ENCODE data around the gene NCAM1. TPM values are rescaled to one million over a fixed set of nuclear protein-coding genes. Genes with fewer than 3 reads are reported as not detected.

The NCAM1 gene
- total RNA-seq, 2 experiments from 2014 or later, result 0.72 to 1.0 TPM

- ATAC-seq (ENCODE audit: low read depth) (no peak), DNase-seq (no peak)
- Mint-ChIP-seq H3K27me3 (no peaks in the 10 kb centered on the region), H3K4me3 (no peak overlapping the region), H3K36me3 (no peaks in the 10 kb centered on the region), H3K27ac (no peak overlapping the region), H3K9me3 (no peaks in the 10 kb centered on the region), H3K4me1 (no peaks in the 10 kb centered on the region)
- POLR2A ChIA-PET, result no interaction called here
These were observed 191.3 kb downstream of the NCAM1 start for GRCh38 chr11:113152500-113152899.

DNA sequence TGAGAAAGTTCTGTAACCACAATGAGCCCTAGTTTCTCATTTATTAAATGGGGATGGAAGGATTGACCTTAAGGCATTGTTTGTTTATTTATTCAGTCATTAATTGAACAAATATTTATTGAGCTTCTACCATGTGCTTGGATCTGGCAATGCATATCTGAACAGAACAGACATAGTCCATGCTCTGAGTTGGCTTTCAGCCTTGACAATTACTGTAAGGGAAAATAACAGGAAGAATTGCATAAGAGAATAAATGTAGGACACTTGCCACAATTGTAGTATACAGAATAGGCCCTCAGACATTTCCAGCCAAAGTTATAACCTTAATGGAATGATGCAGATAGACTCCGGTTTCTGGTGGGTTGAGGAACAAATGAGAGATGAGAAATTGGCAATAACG lies 192.6 kb downstream of the NCAM1 start:
- no peak for DNase-seq

DNA sequence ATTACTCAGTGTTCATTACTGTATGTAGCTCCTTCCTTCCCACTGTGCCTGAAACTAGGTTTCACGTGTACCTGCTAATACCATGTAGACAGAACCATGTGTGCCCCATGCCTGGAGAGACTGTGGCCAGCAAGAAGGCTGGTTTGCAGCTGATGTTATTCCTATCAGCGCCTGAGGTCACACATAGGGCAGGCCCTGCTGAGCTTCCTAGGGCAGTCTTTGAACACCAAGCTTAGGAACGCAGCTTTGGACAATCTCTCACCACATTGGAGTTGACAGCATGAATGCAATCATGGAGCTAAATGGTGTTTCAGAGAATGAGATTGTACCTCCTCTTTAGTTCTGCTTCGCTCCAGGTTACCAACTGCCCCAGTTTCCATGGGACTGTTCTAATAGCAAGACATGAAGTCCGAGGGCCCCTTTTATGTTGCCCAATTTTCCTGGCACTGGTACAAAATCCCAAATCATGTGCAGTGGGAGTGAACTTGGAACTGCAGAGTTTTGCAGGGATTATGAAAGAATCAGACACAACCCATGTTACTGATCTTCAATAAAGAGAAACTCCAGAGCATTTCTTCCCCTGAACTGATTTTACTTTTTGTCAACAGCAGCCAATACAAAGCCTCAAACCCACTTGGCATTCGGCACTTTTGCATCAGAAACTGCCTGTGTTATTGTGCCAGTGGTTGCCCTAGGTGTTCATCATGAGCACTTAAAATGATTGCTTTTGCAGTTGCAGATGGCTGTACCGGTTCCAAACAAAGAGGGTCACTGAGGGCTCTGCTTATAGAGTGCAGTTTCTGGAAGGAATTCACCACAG lies 199.0 kb downstream of the NCAM1 start:
- no peaks in the 10 kb centered on the region for H3K36me3 Mint-ChIP-seq
- POLR2A ChIA-PET, result no interaction called here
- no peaks in the 10 kb centered on the region for H3K9me3 Mint-ChIP-seq

More for the DNA sequence above, 192.6 kb downstream of the NCAM1 start:
- H3K4me1 Mint-ChIP-seq, result no peaks in the 10 kb centered on the region
- H3K27me3 Mint-ChIP-seq, result no peaks in the 10 kb centered on the region
- no peak overlapping the region for H3K4me3 Mint-ChIP-seq
- POLR2A ChIA-PET, result no interaction called here
- no peaks in the 10 kb centered on the region for H3K36me3 Mint-ChIP-seq
- no peaks in the 10 kb centered on the region for H3K9me3 Mint-ChIP-seq
- no peak overlapping the region for H3K27ac Mint-ChIP-seq
- no peak for ATAC-seq (ENCODE audit: low read depth)

GRCh38 chr11:113160808-113161124 lies 199.5 kb downstream of the NCAM1 start:
- Mint-ChIP-seq H3K36me3 (no peaks in the 10 kb centered on the region), H3K27me3 (no peaks in the 10 kb centered on the region), H3K4me3 (no peak overlapping the region), H3K4me1 (no peaks in the 10 kb centered on the region), H3K27ac (no peak overlapping the region), H3K9me3 (no peaks in the 10 kb centered on the region)
- POLR2A ChIA-PET, result no interaction called here
- ATAC-seq (ENCODE audit: low read depth) (no peak), DNase-seq (no peak)

More for the DNA sequence above, 199.0 kb downstream of the NCAM1 start:
- DNase-seq, result no peak
- Mint-ChIP-seq H3K4me3 (no peak overlapping the region), H3K27me3 (no peaks in the 10 kb centered on the region), H3K27ac (no peak overlapping the region), H3K4me1 (no peaks in the 10 kb centered on the region)
- no peak for ATAC-seq (ENCODE audit: low read depth)

GRCh38 chr11:113161711-113162591 lies 200.7 kb downstream of the NCAM1 start:
- ATAC-seq (ENCODE audit: low read depth) (no peak), DNase-seq (no peak)
- Mint-ChIP-seq H3K4me1 (no peaks in the 10 kb centered on the region), H3K9me3 (no peaks in the 10 kb centered on the region), H3K36me3 (no peaks in the 10 kb centered on the region), H3K27ac (no peak overlapping the region), H3K27me3 (no peaks in the 10 kb centered on the region), H3K4me3 (no peak overlapping the region)
- POLR2A ChIA-PET, result no interaction called here

DNA sequence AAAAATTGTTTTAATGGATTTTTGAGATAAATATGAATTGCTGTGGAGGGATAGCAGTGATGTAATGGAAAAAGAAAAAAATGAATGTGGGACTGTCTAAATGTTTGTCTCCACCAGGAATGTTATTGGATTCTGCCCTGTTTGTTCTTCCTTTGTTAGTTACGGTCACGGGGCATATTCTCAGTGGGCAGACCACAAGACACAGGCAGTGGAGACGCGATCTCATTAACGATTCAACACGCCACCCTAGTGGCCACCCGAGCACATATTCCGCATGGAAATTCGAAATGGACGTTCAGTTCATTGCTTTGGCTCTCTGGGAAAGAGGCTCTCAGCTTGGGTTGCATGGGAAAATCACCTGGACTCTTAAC lies 201.4 kb downstream of the NCAM1 start:
- H3K4me3 Mint-ChIP-seq, result no peak overlapping the region
- H3K27me3 Mint-ChIP-seq, result no peaks in the 10 kb centered on the region
- no peaks in the 10 kb centered on the region for H3K4me1 Mint-ChIP-seq
- no peaks in the 10 kb centered on the region for H3K9me3 Mint-ChIP-seq
- POLR2A ChIA-PET, result no interaction called here
- ATAC-seq (ENCODE audit: low read depth), result no peak
- no peak for DNase-seq
- no peaks in the 10 kb centered on the region for H3K36me3 Mint-ChIP-seq
- H3K27ac Mint-ChIP-seq, result no peak overlapping the region

DNA sequence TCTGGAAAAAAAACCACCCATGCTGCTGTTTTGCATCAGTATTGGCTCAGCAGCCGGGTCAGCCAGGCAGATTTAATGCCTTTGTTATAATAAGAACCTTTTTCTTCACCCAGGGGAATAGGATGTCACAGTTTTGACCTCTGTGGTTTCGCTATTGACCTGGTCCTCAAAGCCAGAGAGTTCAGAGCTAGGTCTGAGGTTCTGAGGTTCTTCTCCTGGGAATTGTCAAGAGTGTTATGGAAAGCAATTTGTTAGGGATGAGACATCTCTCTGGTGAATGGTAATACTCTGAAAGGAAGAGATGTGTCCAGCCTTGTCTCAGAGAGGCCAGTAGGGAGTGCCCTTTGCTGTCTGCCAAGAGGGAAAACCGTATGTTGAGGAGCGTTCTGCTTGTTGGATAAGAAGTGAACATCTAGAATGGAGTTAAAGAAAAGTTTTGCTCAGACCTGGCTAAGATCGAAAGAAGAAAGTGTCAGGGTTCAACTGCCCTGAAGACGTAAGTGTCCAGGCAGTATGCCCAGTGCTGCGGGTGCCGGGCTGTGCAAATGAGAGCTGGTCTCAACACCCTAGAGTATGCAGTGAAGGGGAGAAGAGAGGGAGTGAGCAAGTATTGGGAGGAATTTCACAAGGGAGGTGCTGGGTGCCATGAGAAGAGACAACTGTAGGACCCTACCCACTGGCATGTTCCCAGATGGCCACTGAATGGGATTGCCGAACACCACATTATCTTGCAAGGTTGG lies 202.2 kb downstream of the NCAM1 start:
- Mint-ChIP-seq H3K4me1 (no peaks in the 10 kb centered on the region), H3K4me3 (no peak overlapping the region), H3K36me3 (no peaks in the 10 kb centered on the region), H3K27ac (no peak overlapping the region), H3K9me3 (no peaks in the 10 kb centered on the region), H3K27me3 (no peaks in the 10 kb centered on the region)
- no peak for ATAC-seq (ENCODE audit: low read depth)
- no peak for DNase-seq
- POLR2A ChIA-PET, result no interaction called here

DNA sequence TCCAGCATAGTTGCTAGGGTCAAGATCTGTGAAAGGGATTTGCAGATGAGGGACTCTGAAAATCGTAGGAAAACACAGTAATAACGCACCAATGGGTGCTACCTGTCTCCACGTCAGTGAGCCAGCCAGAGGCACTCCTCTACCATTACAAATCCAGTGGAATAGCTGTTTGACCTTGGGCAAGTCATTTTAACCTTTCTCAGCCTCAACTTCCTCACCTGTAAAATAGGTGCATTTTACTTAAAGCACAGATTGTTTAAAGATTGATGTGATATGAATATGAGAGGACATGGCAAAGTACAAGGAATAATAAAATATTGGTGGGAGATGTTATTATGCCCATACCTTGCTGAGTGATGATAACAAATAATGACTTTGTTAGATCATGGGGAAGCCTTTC lies 205.1 kb downstream of the NCAM1 start:
- Mint-ChIP-seq H3K27ac (no peak overlapping the region), H3K4me3 (no peak overlapping the region), H3K27me3 (peaks cover 4% of the 10 kb centered on the region), H3K4me1 (no peaks in the 10 kb centered on the region), H3K36me3 (no peaks in the 10 kb centered on the region), H3K9me3 (no peaks in the 10 kb centered on the region)
- ATAC-seq (ENCODE audit: low read depth), result no peak
- POLR2A ChIA-PET, result no interaction called here
- DNase-seq, result no peak

- DNase-seq (no peak), ATAC-seq (ENCODE audit: low read depth) (no peak)
- Mint-ChIP-seq H3K9me3 (no peaks in the 10 kb centered on the region), H3K27ac (no peak overlapping the region), H3K27me3 (peaks cover 4% of the 10 kb centered on the region), H3K4me3 (no peak overlapping the region), H3K4me1 (no peaks in the 10 kb centered on the region), H3K36me3 (no peaks in the 10 kb centered on the region)
- POLR2A ChIA-PET, result no interaction called here
These were observed 206.4 kb downstream of the NCAM1 start for GRCh38 chr11:113167599-113167998.

DNA sequence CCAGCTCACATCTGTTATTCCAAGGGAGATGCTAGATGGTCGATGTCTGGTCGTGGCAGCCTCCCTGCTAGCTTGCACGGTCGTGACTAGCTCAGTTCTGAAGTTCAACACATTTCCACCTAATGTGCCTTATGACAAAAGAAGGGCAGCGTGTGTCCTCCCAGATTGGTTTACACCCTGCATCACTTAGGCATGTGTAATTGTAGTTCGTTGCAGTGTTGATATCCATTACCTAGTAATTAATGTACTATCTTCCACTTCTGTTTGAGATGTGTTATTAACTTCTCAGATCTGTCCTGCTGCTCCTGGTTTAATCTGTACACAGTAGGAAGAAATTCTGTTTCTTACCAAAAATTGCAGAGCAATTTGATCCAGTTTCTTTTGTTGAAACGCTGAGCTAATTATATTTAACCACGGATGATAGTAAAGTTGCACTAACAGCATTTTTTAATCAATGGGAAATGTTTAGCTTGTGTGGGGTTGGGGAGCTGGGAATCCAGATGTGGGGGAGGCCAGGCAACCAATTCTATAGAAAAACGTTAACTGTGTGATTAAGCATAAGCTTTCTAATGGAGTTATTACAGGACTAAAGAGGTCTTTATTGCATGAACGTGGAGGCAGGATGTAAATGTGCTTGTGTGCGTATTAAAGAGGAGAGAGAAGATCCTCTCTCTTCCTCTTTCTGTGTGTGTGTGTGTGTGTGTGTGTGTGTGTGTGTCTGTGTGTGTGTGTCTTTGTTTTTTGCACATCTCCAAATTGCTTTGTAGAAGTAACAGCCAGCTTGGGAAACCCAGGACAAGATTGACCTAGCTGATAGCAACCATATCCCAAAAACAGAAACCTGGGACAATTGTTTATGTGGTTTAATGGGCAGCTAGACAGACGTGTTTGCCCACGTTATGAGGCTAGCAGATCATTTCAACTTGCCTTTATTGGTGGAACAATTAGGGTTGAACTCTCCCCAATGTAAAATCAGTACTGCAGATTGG lies 207.4 kb downstream of the NCAM1 start:
- ATAC-seq (ENCODE audit: low read depth) (no peak), DNase-seq (no peak)
- H3K9me3 Mint-ChIP-seq, result no peaks in the 10 kb centered on the region
- POLR2A ChIA-PET, result no interaction called here
- no peaks in the 10 kb centered on the region for H3K36me3 Mint-ChIP-seq
- no peak overlapping the region for H3K4me3 Mint-ChIP-seq
- H3K4me1 Mint-ChIP-seq, result no peaks in the 10 kb centered on the region
- no peak overlapping the region for H3K27ac Mint-ChIP-seq
- peaks cover 6% of the 10 kb centered on the region for H3K27me3 Mint-ChIP-seq

DNA sequence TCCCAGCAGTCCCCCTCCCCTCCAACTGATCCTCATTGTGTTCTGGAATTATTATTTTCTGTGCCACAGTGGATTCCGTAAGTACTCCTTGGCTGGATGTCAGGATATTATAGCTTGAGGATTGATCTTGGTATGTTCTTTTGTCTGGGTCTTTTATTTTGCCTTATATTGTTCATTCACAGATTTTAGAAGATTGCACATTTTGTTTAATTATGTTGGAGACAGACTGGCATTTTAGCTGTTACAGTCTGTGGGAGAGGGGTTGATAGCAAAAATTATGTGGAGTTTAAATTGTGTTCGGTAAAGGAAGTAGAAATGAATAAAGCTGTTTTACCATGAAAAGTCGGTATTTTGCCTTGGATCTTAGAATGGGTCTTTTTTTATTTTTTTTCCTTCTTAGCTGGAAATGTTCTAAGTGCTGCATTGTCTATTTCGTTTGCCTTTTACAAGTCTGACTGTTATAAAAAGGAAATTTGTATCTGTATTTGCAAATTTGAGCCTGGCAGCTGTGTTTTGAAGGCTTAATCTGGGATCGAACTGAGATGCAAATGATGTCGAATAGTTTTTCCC lies 211.2 kb downstream of the NCAM1 start:
- no peak overlapping the region for H3K27ac Mint-ChIP-seq
- no peak for ATAC-seq (ENCODE audit: low read depth)
- H3K9me3 Mint-ChIP-seq, result no peaks in the 10 kb centered on the region
- H3K4me3 Mint-ChIP-seq, result no peak overlapping the region
- no peak for DNase-seq
- no peaks in the 10 kb centered on the region for H3K36me3 Mint-ChIP-seq
- H3K27me3 Mint-ChIP-seq, result peaks cover 14% of the 10 kb centered on the region
- H3K4me1 Mint-ChIP-seq, result no peaks in the 10 kb centered on the region
- POLR2A ChIA-PET, result no interaction called here

DNA sequence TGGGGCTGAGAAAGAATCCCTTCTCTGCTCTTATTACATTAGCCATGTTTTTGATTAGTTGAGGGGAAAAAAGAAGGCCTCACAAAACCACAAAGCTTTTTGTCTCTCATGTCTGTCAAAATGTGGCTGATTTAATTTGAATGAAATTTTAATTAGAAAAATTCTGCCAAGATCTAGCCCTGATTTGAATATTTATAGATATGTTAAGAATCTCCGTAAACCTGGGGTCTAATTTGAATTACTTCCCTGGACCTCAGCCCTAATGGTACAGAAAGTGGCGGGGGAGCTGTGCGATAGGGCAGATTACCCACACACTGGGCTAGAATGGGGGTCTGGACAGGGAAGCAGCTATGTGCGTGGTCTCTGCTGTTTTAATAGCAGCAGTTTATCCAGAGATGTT lies 211.9 kb downstream of the NCAM1 start:
- POLR2A ChIA-PET, result no interaction called here
- DNase-seq (no peak), ATAC-seq (ENCODE audit: low read depth) (no peak)
- H3K27ac Mint-ChIP-seq, result no peak overlapping the region
- H3K9me3 Mint-ChIP-seq, result no peaks in the 10 kb centered on the region
- H3K36me3 Mint-ChIP-seq, result no peaks in the 10 kb centered on the region
- H3K4me1 Mint-ChIP-seq, result no peaks in the 10 kb centered on the region
- H3K27me3 Mint-ChIP-seq, result peaks cover 16% of the 10 kb centered on the region
- no peak overlapping the region for H3K4me3 Mint-ChIP-seq

All from activated naive CD8-positive, alpha-beta T cell treated with anti-CD3 and anti-CD28 coated beads, Interleukin-2, amount 10 ng/mL, durations not matched to agents 7 days and 5 days (primary cell).